Lower leg skin (tissue), 4 donors: ENCODE results near the gene ZCCHC24. TPM values are rescaled to one million over a fixed set of nuclear protein-coding genes. Genes with fewer than 3 reads are reported as not detected.
A peak's percentile ranks its signal among the peaks of the same experiment; 100 is the strongest.

ENCODE experiments used
- DNase-seq, 2 donors: peaks; one replicate each; pipeline ENCODE4 v3.0.0-alpha.2; 2019; ENCODE audit warnings: low spot score in 2 of 2
- H3K4me3 ChIP-seq: fragments of 200-600 bp; sonication (generic); 2 replicates; pipeline ENCODE4 v1.5.1; 2017; ENCODE audit warnings: mild to moderate bottlenecking, low read depth; ENCODE audit not compliant: poor library complexity, severe bottlenecking
- CTCF ChIP-seq, 3 donors: fragments of 450-650 bp; IDR thresholded peaks; one replicate each; pipeline ENCODE4 v1.5.1; 2016; ENCODE audit warnings: antibody characterized with exemption in 3 of 3, mild to moderate bottlenecking in 3 of 3, moderate library complexity in 2 of 3
- POLR2A ChIP-seq, 2 donors: fragments of 450-650 bp; IDR thresholded peaks; one replicate each; pipeline ENCODE4 v1.6.1; 2016 to 2017; ENCODE audit warnings: antibody characterized with exemption in 2 of 2, mild to moderate bottlenecking in 1 of 2, moderate library complexity in 1 of 2
- WGBS, 2 donors: methylation state at CpG; one replicate each; pipeline ENCODE4 v1.1.5; 2018; 5-methylcytosine and 5-hydroxymethylcytosine counted together
- intact Hi-C: fragments of 100-400 bp; cut with DNase I; formaldehyde crosslinking; loops from one replicate; pipeline ENCODE4 v1.15.0; 2023; ENCODE audit warnings: low total_unique reads
- total RNA-seq, 4 donors: library from RNA; depleted of rRNA; stranded (reverse); fragments of >200 nt; gene quantifications; one replicate each; pipeline ENCODE4 v1.1.0, GENCODE V29; 2016

ZCCHC24 gene
- total RNA-seq, 4 donors from 2014 or later, result 9.9 to 16.8 (median 13.1) TPM

DNA sequence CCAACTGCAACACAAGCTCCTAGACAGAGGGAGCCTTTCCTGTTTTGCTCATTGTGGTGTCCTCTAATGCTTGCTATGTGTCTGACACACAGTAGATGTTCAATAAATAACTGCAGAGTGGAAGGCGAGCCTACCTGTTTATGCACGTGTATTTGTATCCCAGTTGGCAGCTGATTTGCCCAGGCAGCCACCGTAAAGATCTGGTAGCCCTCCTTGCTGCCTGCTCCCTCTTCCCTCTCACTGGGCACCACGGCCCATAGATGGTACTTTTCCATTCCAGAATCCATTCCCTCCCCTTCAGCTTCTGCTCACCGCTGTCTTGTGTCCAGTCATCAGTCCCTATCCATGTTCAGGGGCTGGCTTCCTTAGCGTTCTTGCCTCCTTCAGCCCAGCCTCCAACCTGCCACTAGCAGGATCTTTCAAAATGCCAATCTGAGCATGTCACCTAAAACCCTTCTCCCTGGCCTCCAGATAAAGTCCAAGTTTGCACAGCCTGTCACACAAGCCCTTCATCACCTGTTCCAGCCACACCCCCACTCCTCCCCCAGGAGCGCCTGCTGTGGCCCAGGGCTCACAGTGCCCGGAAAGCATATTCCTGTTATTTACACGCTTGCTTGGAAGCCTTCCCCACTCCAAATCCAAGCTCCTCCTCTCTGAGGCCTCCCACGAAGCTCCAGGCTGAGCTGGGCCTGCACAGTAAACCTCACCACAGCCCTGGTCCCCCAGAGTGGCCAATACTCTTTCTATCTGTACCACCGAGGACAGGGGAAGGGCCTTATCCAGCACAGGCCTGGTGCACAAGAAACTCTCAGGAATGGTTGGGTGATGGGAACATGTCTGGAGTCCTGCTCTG is 21.0 kb downstream of the ZCCHC24 start:
- intact Hi-C loops, result no loop called here
- 43 to 49% methylated on average over 11 of the region's 11 CpGs for WGBS, 2 donors
- TF ChIP-seq POLR2A (IDR thresholded peaks at IDR 0.05) (no peak), CTCF (IDR thresholded peaks at IDR 0.05) (no peak)
- H3K4me3 ChIP-seq, result no peak overlapping the region
- DNase-seq, result no peak

DNA sequence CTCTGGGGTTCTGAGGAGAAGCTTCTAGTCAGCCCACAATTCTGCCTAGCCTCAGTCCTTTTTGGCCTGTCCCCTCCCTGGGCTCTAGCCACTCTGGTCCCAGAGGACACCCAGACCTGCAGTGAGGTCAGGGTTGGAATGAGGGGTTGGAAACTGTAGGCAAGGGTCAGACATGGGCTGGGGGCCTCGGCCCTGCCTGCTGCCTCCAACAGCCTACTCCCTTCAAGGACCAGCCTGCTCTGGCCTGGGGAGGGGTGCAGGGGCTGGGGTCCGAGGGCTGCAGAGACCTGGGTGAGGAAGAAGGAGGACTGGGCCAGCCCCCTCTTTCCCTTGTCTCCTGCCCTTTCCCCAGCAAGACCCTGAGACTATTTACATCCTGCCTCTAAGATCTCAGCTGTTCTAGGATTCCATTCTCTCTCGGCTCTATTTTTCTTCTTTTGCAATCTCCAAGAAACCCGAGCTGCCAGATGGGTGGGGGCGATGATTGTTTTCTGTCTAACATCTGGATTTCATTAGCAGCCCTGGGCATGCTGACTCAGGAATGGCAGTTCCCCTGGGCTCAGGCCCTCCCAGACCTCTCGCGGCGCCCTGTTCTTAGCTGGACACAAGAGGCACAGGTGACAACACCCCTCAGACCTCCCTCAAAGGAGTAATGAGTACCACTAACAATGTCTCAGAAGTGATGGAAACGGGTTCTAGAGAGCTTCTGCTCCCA is 23.1 kb downstream of the ZCCHC24 start:
- H3K4me3 ChIP-seq, result no peak overlapping the region
- 40 to 52% methylated on average over 9 of the region's 9 CpGs for WGBS, 2 donors
- DNase-seq, result peak in 1 of 2 donors; percentile 78
- intact Hi-C loops, result no loop called here
- TF ChIP-seq CTCF (IDR thresholded peaks at IDR 0.05) (no peak), POLR2A (IDR thresholded peaks at IDR 0.05) (no peak)

DNA sequence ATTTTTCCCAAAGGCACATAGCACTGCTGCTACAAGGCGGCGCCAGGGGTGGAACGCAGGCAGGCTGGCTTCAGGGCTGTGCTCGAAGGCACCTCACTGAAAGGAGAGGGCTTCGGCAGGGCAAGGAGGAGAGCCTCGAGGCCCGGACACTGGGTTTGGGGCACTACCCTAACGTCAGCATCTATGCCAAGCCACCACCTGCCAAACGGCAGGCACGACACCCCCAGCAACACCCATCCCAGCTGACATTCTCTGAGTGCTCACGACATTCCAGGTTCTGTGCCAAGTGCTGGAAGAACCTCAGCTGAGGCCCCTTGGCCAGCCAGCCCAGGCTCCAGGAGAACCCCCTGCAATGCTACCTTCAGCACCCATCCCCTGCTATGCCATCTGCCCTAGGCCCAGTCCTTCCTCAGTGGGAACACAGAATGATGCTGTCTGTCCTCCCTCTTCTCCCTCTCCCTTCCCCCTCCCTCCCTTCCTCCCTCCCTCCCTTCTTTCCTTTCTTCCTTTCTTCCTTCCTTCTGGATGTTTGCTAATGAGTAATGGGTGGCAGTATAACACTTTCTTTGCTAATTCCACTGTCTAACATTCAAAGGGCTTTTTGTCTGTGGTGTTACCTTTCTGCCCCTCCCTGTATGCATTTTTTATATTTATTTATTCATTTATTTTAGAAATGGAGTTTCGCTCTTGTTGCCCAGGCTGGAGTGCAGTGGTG is 24.3 kb downstream of the ZCCHC24 start:
- no peak for DNase-seq
- WGBS, 2 donors, result 67 to 69% methylated on average over 12 of the region's 12 CpGs
- TF ChIP-seq POLR2A (IDR thresholded peaks at IDR 0.05) (no peak), CTCF (IDR thresholded peaks at IDR 0.05) (no peak)
- intact Hi-C loops, result no loop called here
- H3K4me3 ChIP-seq, result no peak overlapping the region

DNA sequence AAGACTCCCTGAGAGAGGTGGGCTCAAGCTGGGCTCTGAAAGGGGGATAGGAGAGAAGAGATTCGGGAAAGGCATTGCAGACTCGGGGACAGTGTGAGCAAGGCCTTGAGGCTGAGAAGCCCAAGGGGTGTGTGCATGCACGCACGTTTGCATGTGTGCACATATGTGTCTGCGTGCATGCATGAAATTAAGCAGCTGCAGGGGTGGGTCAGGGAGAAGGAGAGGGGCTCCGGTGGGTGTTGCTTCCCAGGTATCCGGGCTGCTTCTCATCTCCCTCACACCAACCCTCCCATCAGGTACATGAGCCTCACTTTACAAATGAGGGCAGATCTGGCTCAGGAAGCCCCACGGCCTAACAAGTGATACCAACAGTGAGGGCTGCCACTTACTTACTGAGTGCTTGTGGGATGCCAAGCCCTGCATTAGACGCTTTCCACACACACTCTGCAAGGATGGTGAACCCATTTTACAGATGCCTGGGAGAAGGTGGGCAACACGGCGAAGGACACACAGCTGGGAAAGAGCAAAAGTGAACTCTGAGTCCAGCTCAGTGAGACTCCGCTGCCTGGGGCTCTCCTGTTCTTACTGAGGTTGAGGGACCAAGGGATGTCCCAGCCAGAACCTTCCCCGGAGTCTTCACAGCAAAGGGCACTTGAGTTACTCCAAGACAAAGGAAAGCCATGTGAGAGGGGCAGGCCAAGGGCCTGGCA is 26.4 kb downstream of the ZCCHC24 start:
- TF ChIP-seq POLR2A (IDR thresholded peaks at IDR 0.05) (no peak), CTCF (IDR thresholded peaks at IDR 0.05) (no peak)
- DNase-seq, result no peak
- intact Hi-C loops, result no loop called here
- WGBS, 2 donors, result 89 to 95% methylated on average over 13 of the region's 13 CpGs
- H3K4me3 ChIP-seq, result no peak overlapping the region

GRCh38 chr10:79418274-79418673 is 27.1 kb downstream of the ZCCHC24 start:
- 73 to 82% methylated on average over 6 of the region's 6 CpGs for WGBS, 2 donors
- H3K4me3 ChIP-seq, result no peak overlapping the region
- intact Hi-C loops, result no loop called here
- no peak for TF ChIP-seq CTCF (IDR thresholded peaks at IDR 0.05)
- no peak for TF ChIP-seq POLR2A (IDR thresholded peaks at IDR 0.05)
- no peak for DNase-seq
